HL-60 (cell line): ENCODE data around the gene ADAM30.

Experiments
- CTCF ChIP-seq: IDR thresholded peaks from one replicate; pipeline ENCODE4 v1.5.1; 2011; ENCODE audit warnings: low read length, control low read depth, inconsistent platforms; ENCODE audit not compliant: insufficient read depth
- POLR2AphosphoS5 ChIP-seq: IDR thresholded peaks from 2 replicates; pipeline ENCODE4 v1.6.1; 2012; ENCODE audit warnings: low read depth
- REST ChIP-seq: IDR thresholded peaks from 2 replicates; pipeline ENCODE4 v1.6.1; 2012; ENCODE audit warnings: low read depth; ENCODE audit not compliant: insufficient replicate concordance

GRCh38 chr1:119926553-119926952 lies 30.2 kb upstream of the ADAM30 start:
- TF ChIP-seq POLR2AphosphoS5 = no peak
- TF ChIP-seq CTCF = no peak
- TF ChIP-seq REST = no peak
